ENCODE data around the gene HPS6. TPM values are rescaled to one million over a fixed set of nuclear protein-coding genes. Genes with fewer than 3 reads are reported as not detected.

The HPS6 gene
- total RNA-seq, 2 experiments from 2014 or later = 21.7 to 28.2 TPM

GRCh38 chr10:102017295-102017694 lies 47.9 kb upstream of the HPS6 start:
- H3K36me3 ChIP-seq (ENCODE audit: insufficient read depth, low read length) = peaks cover 30% of the 10 kb centered on the region
- H3K4me2 ChIP-seq (ENCODE audit: low read length) = no peak overlapping the region
- DNase-seq (ENCODE audit: low spot score) = no peak
- no peaks in the 10 kb centered on the region for H3K79me2 ChIP-seq (ENCODE audit: insufficient read depth, low read depth, low read length)
- BruUV-seq (replicated peaks) = no TSS peak
- no peak overlapping the region for H3K27ac ChIP-seq (ENCODE audit: low read depth, low read length, poor library complexity, severe bottlenecking)
- no peak overlapping the region for H3K4me3 ChIP-seq (ENCODE audit: low read depth, low read length, poor library complexity, severe bottlenecking)
- TF ChIP-seq EZH2phosphoT487 (IDR thresholded peaks at IDR 0.05; ENCODE audit: borderline replicate concordance, low read depth, low read length) = no peak
- no peak for TF ChIP-seq CTCF (conservative IDR thresholded peaks at IDR 0.05; ENCODE audit: low read length)
- intact Hi-C loops (cut with micrococcal nuclease; ENCODE audit: unreplicated experiment) = loop anchor here (5.0 kb wide), 1 partner anchor 55 kb away; no protein-coding TSS in a partner anchor
- peaks cover 5% of the 10 kb centered on the region; the same call in 1 of the 2 replicates for H3K9me3 ChIP-seq (ENCODE audit: low read length)
- CTCF ChIA-PET (ENCODE audit: unreplicated experiment) = no interaction called here
- no peak overlapping the region for H2AFZ ChIP-seq (ENCODE audit: low read length)
- POLR2A ChIA-PET = interaction anchor here (0.5 kb wide), 1 partner anchor 115 kb away, joined by 4 read pairs; no protein-coding TSS in a partner anchor
- no peaks in the 10 kb centered on the region for H4K20me1 ChIP-seq (ENCODE audit: insufficient read depth, low read length)
- H3K4me1 ChIP-seq (ENCODE audit: insufficient read depth, low read length, poor library complexity, severe bottlenecking) = no peaks in the 10 kb centered on the region
- H3K9me2 ChIP-seq (ENCODE audit: insufficient read depth, low read length) = no peaks in the 10 kb centered on the region

DNA sequence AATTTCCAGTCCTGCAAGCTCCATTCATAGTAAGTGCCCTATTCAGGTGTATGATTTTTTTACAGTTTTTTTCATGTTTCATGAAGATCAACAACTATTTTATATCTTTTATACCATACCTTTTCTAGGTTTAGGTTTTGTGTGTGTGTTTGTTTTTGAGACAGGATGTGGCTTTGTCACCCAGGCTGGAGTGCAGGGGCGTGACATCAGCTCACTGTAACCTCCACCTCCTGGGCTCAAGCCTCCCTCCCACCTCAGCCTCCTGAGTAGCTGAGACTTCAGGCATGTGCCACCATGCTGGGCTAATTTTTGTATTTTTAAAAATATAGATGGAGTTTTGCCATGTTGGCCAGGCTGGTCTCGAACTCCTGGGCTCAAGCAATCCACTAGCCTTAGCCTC lies 44.2 kb upstream of the HPS6 start:
- no peak for TF ChIP-seq CTCF (conservative IDR thresholded peaks at IDR 0.05; ENCODE audit: low read length)
- no peak for TF ChIP-seq EZH2phosphoT487 (IDR thresholded peaks at IDR 0.05; ENCODE audit: borderline replicate concordance, low read depth, low read length)
- Histone ChIP-seq H3K79me2 (ENCODE audit: insufficient read depth, low read depth, low read length) (no peaks in the 10 kb centered on the region), H3K4me1 (ENCODE audit: insufficient read depth, low read length, poor library complexity, severe bottlenecking) (no peaks in the 10 kb centered on the region), H3K27ac (ENCODE audit: low read depth, low read length, poor library complexity, severe bottlenecking) (no peak overlapping the region), H3K4me2 (ENCODE audit: low read length) (no peak overlapping the region), H4K20me1 (ENCODE audit: insufficient read depth, low read length) (no peaks in the 10 kb centered on the region), H3K36me3 (ENCODE audit: insufficient read depth, low read length) (peaks cover 51% of the 10 kb centered on the region), H3K9me2 (ENCODE audit: insufficient read depth, low read length) (no peaks in the 10 kb centered on the region), H3K9me3 (ENCODE audit: low read length) (peaks cover 5% of the 10 kb centered on the region; the same call in 1 of the 2 replicates), H3K4me3 (ENCODE audit: low read depth, low read length, poor library complexity, severe bottlenecking) (no peak overlapping the region), H2AFZ (ENCODE audit: low read length) (no peak overlapping the region)
- intact Hi-C loops (cut with micrococcal nuclease; ENCODE audit: unreplicated experiment) = no loop called here
- no peak for DNase-seq (ENCODE audit: low spot score)
- ChIA-PET CTCF (ENCODE audit: unreplicated experiment) (no interaction called here), POLR2A (interaction anchor here (0.5 to 0.9 kb wide), 4 partner anchors 11 to 176 kb away, joined by 3 read pairs; no protein-coding TSS in a partner anchor)
- no TSS peak for BruUV-seq (replicated peaks)

- CTCF ChIA-PET (ENCODE audit: unreplicated experiment) = no interaction called here
- H3K9me3 ChIP-seq (ENCODE audit: low read length) = peaks cover 5% of the 10 kb centered on the region; the same call in 1 of the 2 replicates
- no peaks in the 10 kb centered on the region for H4K20me1 ChIP-seq (ENCODE audit: insufficient read depth, low read length)
- no peaks in the 10 kb centered on the region for H3K79me2 ChIP-seq (ENCODE audit: insufficient read depth, low read depth, low read length)
- POLR2A ChIA-PET = interaction anchor here (0.7 kb wide), 1 partner anchor 38 kb away, joined by 4 read pairs; no protein-coding TSS in a partner anchor
- H3K27ac ChIP-seq (ENCODE audit: low read depth, low read length, poor library complexity, severe bottlenecking) = no peak overlapping the region
- H3K4me1 ChIP-seq (ENCODE audit: insufficient read depth, low read length, poor library complexity, severe bottlenecking) = no peaks in the 10 kb centered on the region
- H2AFZ ChIP-seq (ENCODE audit: low read length) = no peak overlapping the region
- H3K4me3 ChIP-seq (ENCODE audit: low read depth, low read length, poor library complexity, severe bottlenecking) = no peak overlapping the region
- TF ChIP-seq EZH2phosphoT487 (IDR thresholded peaks at IDR 0.05; ENCODE audit: borderline replicate concordance, low read depth, low read length) = no peak
- TF ChIP-seq CTCF (conservative IDR thresholded peaks at IDR 0.05; ENCODE audit: low read length) = no peak
- H3K9me2 ChIP-seq (ENCODE audit: insufficient read depth, low read length) = no peaks in the 10 kb centered on the region
- no peak for DNase-seq (ENCODE audit: low spot score)
- no peak overlapping the region for H3K4me2 ChIP-seq (ENCODE audit: low read length)
- intact Hi-C loops (cut with micrococcal nuclease; ENCODE audit: unreplicated experiment) = no loop called here
- peaks cover 58% of the 10 kb centered on the region for H3K36me3 ChIP-seq (ENCODE audit: insufficient read depth, low read length)
- no TSS peak for BruUV-seq (replicated peaks)
Observed at GRCh38 chr10:102024799-102025198, 40.4 kb upstream of the HPS6 start.
